NB4 (cell line): ENCODE results near the gene TTC9.

ENCODE experiments used
- MAX ChIP-seq: IDR thresholded peaks from 2 replicates; pipeline ENCODE4 v1.6.1; 2011; ENCODE audit warnings: low read depth, low read length
- MYC ChIP-seq: IDR thresholded peaks from 2 replicates; pipeline ENCODE4 v1.6.1; 2011; ENCODE audit warnings: low read depth, low read length
- POLR2A ChIP-seq: IDR thresholded peaks from 2 replicates; pipeline ENCODE4 v1.6.1; 2011; ENCODE audit warnings: mild to moderate bottlenecking; ENCODE audit not compliant: insufficient read length; ENCODE audit errors: extremely low read depth
- TF ChIP-seq, protein P1 (sequence below): IDR thresholded peaks from one replicate; pipeline ENCODE4 v1.5.1; 2012; ENCODE audit warnings: low read depth, low read length

DNA sequence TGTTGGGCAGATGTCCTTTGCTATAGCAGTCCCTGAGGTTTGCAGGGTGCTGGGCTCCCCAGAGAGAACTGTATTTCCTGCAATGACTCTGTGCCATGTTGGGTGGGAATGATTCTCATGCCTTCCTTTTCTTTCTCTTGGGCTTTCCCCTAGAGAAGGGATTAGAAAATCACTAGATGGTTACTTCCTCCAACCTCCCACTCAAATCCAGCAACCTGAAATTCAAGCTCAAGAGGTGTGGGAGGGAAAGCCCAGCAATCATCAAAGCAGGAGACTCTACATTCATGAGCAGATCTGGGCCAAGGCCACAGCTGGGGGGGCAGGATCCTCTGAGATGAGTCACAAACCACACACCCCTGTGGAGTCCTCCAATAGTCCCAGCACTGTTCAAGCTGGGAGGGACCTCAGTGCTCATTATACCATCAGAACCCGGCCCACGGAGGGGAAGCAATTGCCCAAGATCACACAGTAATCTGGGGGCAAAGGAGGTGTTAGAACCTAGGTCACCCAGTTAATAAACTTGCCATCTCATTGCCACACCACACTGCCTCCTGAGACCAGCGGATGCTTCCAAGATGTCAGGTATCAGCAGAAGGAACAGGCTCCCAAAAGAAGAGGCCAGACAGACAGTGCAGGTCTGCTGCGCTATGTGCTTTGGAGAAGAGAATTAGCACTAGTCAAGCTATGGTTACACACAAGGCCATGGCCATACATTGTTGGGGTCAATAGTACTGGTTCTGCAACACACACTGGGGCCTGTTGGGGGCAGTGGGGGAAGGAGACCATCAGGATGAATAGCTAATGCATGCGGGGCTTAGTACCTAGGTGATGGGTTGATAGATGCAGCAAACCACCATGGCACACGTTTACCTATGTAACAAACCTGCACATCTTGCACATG lies 65.7 kb downstream of the TTC9 start:
- TF ChIP-seq, protein P1, sequence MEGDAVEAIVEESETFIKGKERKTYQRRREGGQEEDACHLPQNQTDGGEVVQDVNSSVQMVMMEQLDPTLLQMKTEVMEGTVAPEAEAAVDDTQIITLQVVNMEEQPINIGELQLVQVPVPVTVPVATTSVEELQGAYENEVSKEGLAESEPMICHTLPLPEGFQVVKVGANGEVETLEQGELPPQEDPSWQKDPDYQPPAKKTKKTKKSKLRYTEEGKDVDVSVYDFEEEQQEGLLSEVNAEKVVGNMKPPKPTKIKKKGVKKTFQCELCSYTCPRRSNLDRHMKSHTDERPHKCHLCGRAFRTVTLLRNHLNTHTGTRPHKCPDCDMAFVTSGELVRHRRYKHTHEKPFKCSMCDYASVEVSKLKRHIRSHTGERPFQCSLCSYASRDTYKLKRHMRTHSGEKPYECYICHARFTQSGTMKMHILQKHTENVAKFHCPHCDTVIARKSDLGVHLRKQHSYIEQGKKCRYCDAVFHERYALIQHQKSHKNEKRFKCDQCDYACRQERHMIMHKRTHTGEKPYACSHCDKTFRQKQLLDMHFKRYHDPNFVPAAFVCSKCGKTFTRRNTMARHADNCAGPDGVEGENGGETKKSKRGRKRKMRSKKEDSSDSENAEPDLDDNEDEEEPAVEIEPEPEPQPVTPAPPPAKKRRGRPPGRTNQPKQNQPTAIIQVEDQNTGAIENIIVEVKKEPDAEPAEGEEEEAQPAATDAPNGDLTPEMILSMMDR = no peak
- TF ChIP-seq POLR2A = no peak
- no peak for TF ChIP-seq MAX
- no peak for TF ChIP-seq MYC
